GM12873 (cell line): ENCODE data around the gene SSC5D.

Source experiments
- CTCF ChIP-seq: IDR thresholded peaks from 2 replicates; pipeline ENCODE4 v1.5.1; 2012; ENCODE audit warnings: low read depth, mild to moderate bottlenecking, moderate library complexity, low read length, control low read depth; ENCODE audit not compliant: insufficient read depth; ENCODE audit errors: missing control alignments

Gene SSC5D

GRCh38 chr19:55482156-55482961 is 5.9 kb upstream of the SSC5D start:
- TF ChIP-seq CTCF: no peak

- no peak for TF ChIP-seq CTCF
Observed at GRCh38 chr19:55482967-55483705, 5.1 kb upstream of the SSC5D start.

GRCh38 chr19:55483706-55484592 is 4.3 kb upstream of the SSC5D start:
- TF ChIP-seq CTCF: no peak

GRCh38 chr19:55484593-55485438 is 3.4 kb upstream of the SSC5D start, which contains the start of gene NAT14:
Gene NAT14 (plus strand): TSS chr19:55485188. CDS start chr19:55485709, 521 bp downstream.
- no peak for TF ChIP-seq CTCF

GRCh38 chr19:55485439-55486011 is 2.7 kb upstream of the SSC5D start:
- no peak for TF ChIP-seq CTCF
